Nephron (organoid): Measurements from ENCODE around the gene PDIA3.
A peak's percentile ranks its signal among the peaks of the same experiment; 100 is the strongest.
"Not testable (repeated sequence)": the region's sequence is repeated elsewhere in the genome, so short reads cannot be mapped to it uniquely, and the experiment has no call there.

Experiments
- H3K27ac Mint-ChIP-seq, 3 experiments: 2 replicates each; pipeline ENCODE4 v1.8.0; 2020; ENCODE audit warnings: mixed read lengths in 3 of 3, mild to moderate bottlenecking in 2 of 3, moderate library complexity in 1 of 3
- H3K27me3 Mint-ChIP-seq: 2 replicates; pipeline ENCODE4 v1.8.0; 2021; ENCODE audit warnings: low read depth, mild to moderate bottlenecking, moderate library complexity, mixed read lengths
- H3K36me3 Mint-ChIP-seq: 2 replicates; pipeline ENCODE4 v1.8.0; 2020; ENCODE audit warnings: low read depth, mixed read lengths
- H3K4me1 Mint-ChIP-seq: 2 replicates; pipeline ENCODE4 v1.8.0; 2020; ENCODE audit warnings: mixed read lengths
- H3K4me3 Mint-ChIP-seq, 3 experiments: 2 replicates each; pipeline ENCODE4 v1.8.0; 2020; ENCODE audit warnings: mild to moderate bottlenecking in 3 of 3, mixed read lengths in 3 of 3, moderate library complexity in 2 of 3
- H3K9me3 Mint-ChIP-seq: 2 replicates; pipeline ENCODE4 v1.8.0; 2020; ENCODE audit warnings: mixed read lengths
- CTCF ChIP-seq, 3 experiments: fragments of 200-600 bp; sonication (generic); IDR thresholded peaks; one replicate each; pipeline ENCODE4 v1.5.0; 2021; ENCODE audit warnings: antibody characterized with exemption in 3 of 3; ENCODE audit not compliant: unreplicated experiment in 3 of 3

Gene PDIA3

DNA sequence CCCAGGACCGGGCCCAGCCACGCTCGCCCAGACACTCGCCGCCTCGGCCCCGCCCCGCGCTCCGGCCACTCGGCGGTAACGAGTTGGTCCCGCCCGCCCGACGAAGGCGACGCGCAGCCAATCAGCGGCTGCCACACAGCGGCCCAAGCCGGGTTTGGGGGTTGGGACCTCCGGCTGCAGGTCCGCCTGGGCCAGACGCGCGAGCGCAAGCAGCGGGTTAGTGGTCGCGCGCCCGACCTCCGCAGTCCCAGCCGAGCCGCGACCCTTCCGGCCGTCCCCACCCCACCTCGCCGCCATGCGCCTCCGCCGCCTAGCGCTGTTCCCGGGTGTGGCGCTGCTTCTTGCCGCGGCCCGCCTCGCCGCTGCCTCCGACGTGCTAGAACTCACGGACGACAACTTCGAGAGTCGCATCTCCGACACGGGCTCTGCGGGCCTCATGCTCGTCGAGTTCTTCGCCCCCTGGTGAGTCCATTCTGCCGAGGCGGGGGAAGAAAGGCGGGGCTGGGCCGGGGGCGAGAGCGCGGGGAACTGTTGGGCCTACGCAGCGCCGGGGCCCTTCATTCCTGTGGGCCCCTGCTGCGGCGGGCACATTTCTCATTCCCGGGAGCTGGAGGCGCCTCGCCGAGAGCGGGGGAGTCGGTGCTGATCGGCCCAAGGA, at the start of gene PDIA3:
Gene PDIA3 (plus strand): TSS at position 194 of the 658 bp plus-strand sequence. CDS start 102 bp downstream, at position 296.
- peaks cover 13% of the 10 kb centered on the region for H3K36me3 Mint-ChIP-seq
- not testable (repeated sequence) for H3K27me3 Mint-ChIP-seq
- peak in 2 of 3 experiments; percentile 16 to 21 for TF ChIP-seq CTCF (IDR thresholded peaks at IDR 0.05; ENCODE audit: unreplicated experiment in 3 of 3)

GRCh38 chr15:43702174-43702573, 44.1 kb upstream of the PDIA3 start:
- Mint-ChIP-seq H3K4me3 (no peak overlapping the region), H3K4me1 (no peaks in the 10 kb centered on the region), H3K27ac (no peak overlapping the region), H3K27me3 (peaks cover 23% of the 10 kb centered on the region), H3K36me3 (no peaks in the 10 kb centered on the region), H3K9me3 (no peaks in the 10 kb centered on the region)
- no peak for TF ChIP-seq CTCF (IDR thresholded peaks at IDR 0.05; ENCODE audit: unreplicated experiment in 3 of 3)

More for the DNA sequence above, at the start of gene PDIA3:
- Mint-ChIP-seq H3K4me1 (peaks cover 21% of the 10 kb centered on the region), H3K4me3 (peak within 1 kb of the TSS; percentile 93 to 98 (median 98)), H3K27ac (peak within 1 kb of the TSS; percentile 95 to 98 (median 96))
- not testable (repeated sequence) for H3K9me3 Mint-ChIP-seq

GRCh38 chr15:43702701-43703424, 43.4 kb upstream of the PDIA3 start:
- no peak overlapping the region for H3K4me3 Mint-ChIP-seq
- no peaks in the 10 kb centered on the region for H3K4me1 Mint-ChIP-seq
- no peak overlapping the region for H3K27ac Mint-ChIP-seq
- H3K27me3 Mint-ChIP-seq, result peaks cover 19% of the 10 kb centered on the region
- TF ChIP-seq CTCF (IDR thresholded peaks at IDR 0.05; ENCODE audit: unreplicated experiment in 3 of 3), result no peak
- no peaks in the 10 kb centered on the region for H3K9me3 Mint-ChIP-seq
- no peaks in the 10 kb centered on the region for H3K36me3 Mint-ChIP-seq

GRCh38 chr15:43710431-43711131, 35.7 kb upstream of the PDIA3 start:
- H3K27me3 Mint-ChIP-seq, H3K4me1 Mint-ChIP-seq, H3K36me3 Mint-ChIP-seq, H3K27ac Mint-ChIP-seq, H3K9me3 Mint-ChIP-seq, H3K4me3 Mint-ChIP-seq: not testable (repeated sequence)

DNA sequence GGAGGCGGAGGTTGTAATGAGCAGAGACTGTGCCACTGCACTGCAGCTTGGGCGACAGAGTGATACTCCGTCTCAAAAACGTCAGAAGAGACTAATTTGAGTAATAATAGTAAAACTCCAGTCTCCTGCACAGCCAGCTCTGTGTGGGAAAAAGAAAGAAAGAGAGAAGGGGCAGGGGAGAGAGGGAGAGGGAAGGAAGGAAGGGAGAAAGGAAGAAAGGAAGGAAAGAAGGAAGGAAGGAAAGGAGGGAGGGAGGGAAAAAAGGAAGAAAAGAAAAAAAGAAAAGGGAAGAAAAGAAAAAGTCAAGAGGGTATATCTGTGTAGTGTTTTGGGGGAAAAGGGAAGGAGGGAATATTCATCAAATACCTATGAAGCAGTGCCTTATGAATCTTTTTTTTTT, 23.1 kb upstream of the PDIA3 start:
- H3K9me3 Mint-ChIP-seq, result no peaks in the 10 kb centered on the region

GRCh38 chr15:43726306-43726705, 19.9 kb upstream of the PDIA3 start:
- peaks cover 12% of the 10 kb centered on the region for H3K27me3 Mint-ChIP-seq
- H3K4me3 Mint-ChIP-seq, H3K4me1 Mint-ChIP-seq, H3K36me3 Mint-ChIP-seq, H3K27ac Mint-ChIP-seq, H3K9me3 Mint-ChIP-seq: not testable (repeated sequence)

More for the DNA sequence above, 23.1 kb upstream of the PDIA3 start:
- no peaks in the 10 kb centered on the region for H3K36me3 Mint-ChIP-seq
- no peak overlapping the region for H3K27ac Mint-ChIP-seq
- H3K27me3 Mint-ChIP-seq, result peaks cover 13% of the 10 kb centered on the region
- TF ChIP-seq CTCF (IDR thresholded peaks at IDR 0.05; ENCODE audit: unreplicated experiment in 3 of 3), result no peak
- no peak overlapping the region for H3K4me3 Mint-ChIP-seq
- no peaks in the 10 kb centered on the region for H3K4me1 Mint-ChIP-seq

DNA sequence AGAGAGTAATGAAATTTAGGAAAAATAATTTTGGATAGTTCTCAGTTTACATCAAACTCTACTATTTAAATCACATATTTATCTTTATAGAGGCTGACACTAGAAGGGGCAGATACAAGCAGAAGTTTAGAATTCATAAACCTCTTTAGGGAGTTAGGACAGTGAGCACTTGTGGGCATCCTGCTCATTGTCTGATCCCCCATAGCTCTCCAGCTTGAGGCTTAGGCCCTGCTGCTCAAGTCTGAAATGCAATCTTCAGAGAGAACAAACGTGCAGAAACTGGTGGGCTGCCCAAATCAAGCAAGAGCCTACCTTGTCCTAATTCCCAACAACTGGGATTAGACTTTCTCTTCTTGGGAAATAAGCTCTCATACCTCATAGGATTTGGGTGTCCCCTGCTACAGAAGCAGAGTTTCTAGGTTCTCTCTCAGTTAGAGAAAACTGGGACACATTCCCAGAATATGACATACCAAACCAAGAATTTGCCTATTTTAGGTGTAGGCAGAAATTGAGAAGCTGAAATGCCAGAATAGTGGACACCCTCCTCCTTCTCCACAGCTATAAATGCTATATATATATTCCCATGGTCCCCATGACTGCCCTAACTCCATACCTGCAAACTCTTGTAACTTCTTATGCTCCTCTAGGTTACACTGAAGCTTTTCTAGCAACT, 18.0 kb upstream of the PDIA3 start:
- H3K27ac Mint-ChIP-seq, H3K36me3 Mint-ChIP-seq, H3K4me1 Mint-ChIP-seq, H3K9me3 Mint-ChIP-seq, H3K4me3 Mint-ChIP-seq: not testable (repeated sequence)
- H3K27me3 Mint-ChIP-seq, result peaks cover 12% of the 10 kb centered on the region
